ENCODE data around the gene SLC41A2. TPM values are rescaled to one million over a fixed set of nuclear protein-coding genes. Genes with fewer than 3 reads are reported as not detected.

SLC41A2 gene
- total RNA-seq, 1 experiment from 2014 or later = 2.8 TPM

Other genes with a start within 250 kb of the SLC41A2 start
- 29.0 and 34.0 TPM in 2 replicates for gene NOPCHAP1, start 28.0 kb upstream of the SLC41A2 start, total RNA-seq (2014; rRNA removed; shearing (Covaris generic))
- gene ALDH1L2, start 126.2 kb upstream of the SLC41A2 start, total RNA-seq (2014; rRNA removed; shearing (Covaris generic)) = 4.2 and 4.4 TPM in 2 replicates
- gene WASHC4, start 149.4 kb upstream of the SLC41A2 start, total RNA-seq (2014; rRNA removed; shearing (Covaris generic)) = 66.6 and 80.8 TPM in 2 replicates

Data from SK-MEL-5 (cell line).